GM23248 (cell line): ENCODE results near the gene TRAF7. TPM values are rescaled to one million over a fixed set of nuclear protein-coding genes. Genes with fewer than 3 reads are reported as not detected.

Experiments
- DNase-seq: peaks from one replicate; pipeline ENCODE4 v3.0.0-alpha.2; 2015
- H2AFZ ChIP-seq: fragments of 200-600 bp; sonication (generic); 2 replicates; pipeline ENCODE4 v1.6.1; 2016; ENCODE audit warnings: antibody characterized with exemption
- H3F3A ChIP-seq: fragments of 200-600 bp; sonication (generic); 2 replicates; pipeline ENCODE4 v1.6.1; 2016; ENCODE audit warnings: mild to moderate bottlenecking, antibody characterized with exemption, mixed run types; ENCODE audit not compliant: insufficient read depth
- H3K27ac ChIP-seq: fragments of 200-600 bp; sonication (generic); 2 replicates; pipeline ENCODE4 v1.5.1; 2016; ENCODE audit warnings: mild to moderate bottlenecking
- H3K27me3 ChIP-seq: fragments of 200-600 bp; sonication (generic); replicated peaks from 2 replicates; pipeline ENCODE4 v1.6.1; 2016; ENCODE audit warnings: mild to moderate bottlenecking; ENCODE audit not compliant: insufficient read depth
- H3K36me3 ChIP-seq: fragments of 200-600 bp; sonication (generic); 2 replicates; pipeline ENCODE4 v1.6.1; 2016; ENCODE audit warnings: low read depth, mild to moderate bottlenecking
- H3K4me1 ChIP-seq: fragments of 200-600 bp; sonication (generic); 2 replicates; pipeline ENCODE4 v1.6.1; 2016; ENCODE audit warnings: mild to moderate bottlenecking; ENCODE audit not compliant: insufficient read depth
- H3K4me2 ChIP-seq: fragments of 200-600 bp; sonication (generic); one replicate; pipeline ENCODE4 v1.6.1; 2016; ENCODE audit warnings: mild to moderate bottlenecking; ENCODE audit not compliant: unreplicated experiment
- H3K4me3 ChIP-seq: fragments of 200-600 bp; sonication (generic); 2 replicates; pipeline ENCODE4 v1.5.1; 2016; ENCODE audit warnings: mild to moderate bottlenecking
- H3K79me2 ChIP-seq: fragments of 200-600 bp; sonication (generic); 2 replicates; pipeline ENCODE4 v1.6.1; 2016; ENCODE audit warnings: mild to moderate bottlenecking; ENCODE audit not compliant: insufficient read depth
- H3K9ac ChIP-seq: fragments of 200-600 bp; sonication (generic); 2 replicates; pipeline ENCODE4 v1.6.1; 2016; ENCODE audit warnings: mild to moderate bottlenecking
- H3K9me2 ChIP-seq: fragments of 200-600 bp; sonication (generic); 2 replicates; pipeline ENCODE4 v1.6.1; 2016; ENCODE audit warnings: mixed run types, mild to moderate bottlenecking, moderate library complexity; ENCODE audit not compliant: insufficient read depth
- H3K9me3 ChIP-seq: fragments of 200-600 bp; sonication (generic); one replicate; pipeline ENCODE4 v1.6.1; 2017; ENCODE audit warnings: low read depth
- H4K20me1 ChIP-seq: fragments of 200-600 bp; sonication (generic); 2 replicates; pipeline ENCODE4 v1.6.0; 2016; ENCODE audit not compliant: insufficient read depth
- EZH2 ChIP-seq: fragments of 200-600 bp; sonication (generic); IDR thresholded peaks from 2 replicates; pipeline ENCODE4 v1.6.1; 2018; ENCODE audit warnings: antibody characterized with exemption, mild to moderate bottlenecking; ENCODE audit not compliant: insufficient read depth, poor library complexity, severe bottlenecking
- EZH2phosphoT487 ChIP-seq: fragments of 200-600 bp; sonication (generic); IDR thresholded peaks from 2 replicates; pipeline ENCODE4 v1.6.1; 2018; ENCODE audit warnings: antibody characterized with exemption, moderate library complexity, mild to moderate bottlenecking, low read depth; ENCODE audit not compliant: insufficient read depth
- WGBS, 2 experiments: methylation state at CpG; one replicate each; pipeline ENCODE4 v1.1.6; 2015 to 2017; ENCODE audit warnings: low lambda C conversion rate in 2 of 2, low coverage in 1 of 2; ENCODE audit errors: missing lambda C conversion rate in 2 of 2; 5-methylcytosine and 5-hydroxymethylcytosine counted together
- in situ Hi-C: fragments of 300-500 bp; cut with MboI; formaldehyde crosslinking; loops from 2 replicates; pipeline ENCODE4 v1.15.0; 2020
- polyA plus RNA-seq: library from polyadenylated mRNA; unstranded; fragments of >200 nt; fragmentation: Nextera tagmentation; extraction: Ambion mirVana; gene quantifications from 2 replicates; pipeline ENCODE4 v1.2.1, GENCODE V29; 2016
- total RNA-seq: library from RNA; depleted of rRNA; stranded (reverse); fragments of >200 nt; shearing (Covaris generic); gene quantifications from 2 replicates; pipeline ENCODE4 v1.2.3, GENCODE V29; 2014

TRAF7 gene
- total and polyA plus RNA-seq, 2 experiments from 2014 or later = 29.3 to 72.7 TPM

DNA sequence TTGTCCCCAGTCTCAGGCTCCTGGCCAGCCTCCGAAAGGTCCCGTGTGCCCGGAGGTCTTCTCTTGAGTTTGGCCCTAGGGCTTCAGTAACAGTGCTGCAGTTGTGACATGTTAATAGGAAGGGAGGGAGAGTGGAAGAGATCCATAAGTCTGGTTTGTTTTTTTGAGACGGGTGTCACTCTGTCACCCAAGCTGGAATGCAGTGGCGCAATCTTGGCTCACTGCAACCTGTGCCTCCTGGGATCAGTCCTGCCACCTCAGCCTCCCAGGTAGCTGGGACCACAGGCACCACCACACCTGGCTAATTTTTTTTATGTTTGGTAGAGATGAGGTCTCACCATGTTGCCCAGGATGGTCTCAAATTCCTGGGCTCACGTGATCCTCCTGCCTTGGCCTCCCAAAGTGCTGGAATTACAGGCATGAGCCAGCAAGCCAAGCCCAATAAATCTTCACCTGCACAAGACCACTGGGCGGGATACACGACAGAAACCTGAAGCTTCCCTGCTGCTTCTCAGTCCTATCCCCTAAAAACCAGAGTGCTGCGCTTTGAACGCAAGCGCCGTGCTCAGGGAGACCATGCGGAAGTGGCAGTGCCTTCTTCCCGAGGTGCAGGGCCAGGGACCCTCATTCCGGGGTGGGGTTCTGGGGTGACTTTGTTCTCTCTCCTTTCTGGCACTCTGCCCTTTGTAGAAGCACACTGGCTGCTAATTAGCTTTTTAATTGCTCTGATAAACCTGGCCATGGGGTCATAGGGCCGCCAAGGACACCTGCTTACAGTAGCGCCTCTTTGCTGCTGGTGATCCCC, 10.9 kb downstream of the TRAF7 start:
- no peaks in the 10 kb centered on the region for H4K20me1 ChIP-seq
- H3K4me1 ChIP-seq = peaks cover 5% of the 10 kb centered on the region
- H3K9me3 ChIP-seq = no peaks in the 10 kb centered on the region
- peaks cover 58% of the 10 kb centered on the region for H3K79me2 ChIP-seq
- no peaks in the 10 kb centered on the region; the same call in 1 of the 2 replicates for H3K36me3 ChIP-seq
- H3F3A ChIP-seq = no peaks in the 10 kb centered on the region
- H3K4me3 ChIP-seq = no peak overlapping the region
- H2AFZ ChIP-seq = no peak overlapping the region
- no peak overlapping the region for H3K4me2 ChIP-seq
- in situ Hi-C loops = no loop called here
- H3K27me3 ChIP-seq = no peaks in the 10 kb centered on the region
- DNase-seq = no peak
- no peak overlapping the region for H3K9ac ChIP-seq
- WGBS, 2 experiments = 82 to 88% methylated on average over 17 of the region's 17 CpGs
- TF ChIP-seq EZH2phosphoT487 (no peak), EZH2 (no peak)
- no peak overlapping the region for H3K27ac ChIP-seq
- H3K9me2 ChIP-seq = no peaks in the 10 kb centered on the region

DNA sequence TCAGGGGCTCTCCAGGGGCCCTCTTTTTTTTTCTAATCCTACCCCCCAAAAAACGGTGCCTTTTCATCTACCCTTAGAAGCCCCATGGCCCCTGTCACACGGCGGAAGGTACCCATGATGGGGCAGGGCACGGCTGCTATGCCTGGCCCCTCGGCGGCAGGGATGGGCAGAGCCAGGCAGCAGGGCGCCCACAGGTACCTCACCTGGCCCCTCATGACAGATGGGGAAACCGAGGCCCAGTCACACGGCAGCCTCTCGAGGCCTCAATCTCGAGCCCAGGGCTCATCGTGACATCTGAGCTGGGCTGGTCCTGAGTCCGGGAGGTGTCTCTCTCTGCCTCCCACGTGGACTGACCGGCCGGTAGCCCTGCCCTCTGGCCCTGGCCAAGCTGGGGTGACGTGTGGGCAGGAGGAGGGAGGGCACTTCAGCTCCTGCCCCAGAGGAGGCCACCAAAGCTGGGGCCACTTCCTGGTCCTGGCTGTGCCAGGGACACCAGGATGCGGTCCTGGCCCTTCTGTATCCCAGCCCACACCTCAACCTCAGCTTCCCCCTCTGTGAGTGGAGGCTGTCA, 11.6 kb downstream of the TRAF7 start:
- no peak for DNase-seq
- Histone ChIP-seq H3K27me3 (no peaks in the 10 kb centered on the region), H3K36me3 (no peaks in the 10 kb centered on the region; the same call in 1 of the 2 replicates), H3K79me2 (peaks cover 52% of the 10 kb centered on the region), H3K9ac (no peak overlapping the region), H2AFZ (no peak overlapping the region), H3K4me3 (no peak overlapping the region), H3K9me3 (no peaks in the 10 kb centered on the region), H3F3A (no peaks in the 10 kb centered on the region), H3K9me2 (no peaks in the 10 kb centered on the region), H3K27ac (no peak overlapping the region), H3K4me1 (no peaks in the 10 kb centered on the region), H3K4me2 (no peak overlapping the region), H4K20me1 (no peaks in the 10 kb centered on the region)
- TF ChIP-seq EZH2 = no peak
- TF ChIP-seq EZH2phosphoT487 = no peak
- in situ Hi-C loops = no loop called here
- WGBS, 2 experiments = 91 to 94% methylated on average over 18 of the region's 18 CpGs

DNA sequence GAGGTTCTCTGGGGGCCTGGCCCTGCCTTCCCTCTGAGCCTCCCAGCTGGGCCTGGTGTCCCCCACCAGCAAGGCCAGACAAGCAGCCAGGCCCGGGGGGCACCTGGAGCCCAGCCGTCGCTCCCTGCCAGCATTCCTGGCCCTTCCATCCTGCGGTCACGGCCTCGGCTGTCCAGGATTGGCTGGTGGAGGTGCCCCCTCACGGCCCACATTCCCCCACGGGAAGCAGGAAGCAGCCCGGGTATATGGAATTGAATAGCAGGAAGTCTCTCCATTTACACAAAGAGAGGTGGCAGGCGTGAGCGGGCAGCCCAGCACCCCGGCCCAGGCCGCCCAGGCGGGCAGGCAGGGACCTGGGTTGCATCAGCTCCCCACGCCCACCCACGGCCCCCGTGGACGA, 14.5 kb downstream of the TRAF7 start:
- 83 to 87% methylated on average over 18 of the region's 18 CpGs for WGBS, 2 experiments
- no peaks in the 10 kb centered on the region for H4K20me1 ChIP-seq
- H3K27me3 ChIP-seq = no peaks in the 10 kb centered on the region
- DNase-seq = no peak
- H3K9me3 ChIP-seq = no peaks in the 10 kb centered on the region
- in situ Hi-C loops = no loop called here
- H3K36me3 ChIP-seq = no peaks in the 10 kb centered on the region; the same call in 1 of the 2 replicates
- no peaks in the 10 kb centered on the region for H3F3A ChIP-seq
- H3K27ac ChIP-seq = no peak overlapping the region
- H3K9ac ChIP-seq = no peak overlapping the region
- H2AFZ ChIP-seq = no peak overlapping the region
- H3K79me2 ChIP-seq = peaks cover 25% of the 10 kb centered on the region
- TF ChIP-seq EZH2 = no peak
- TF ChIP-seq EZH2phosphoT487 = no peak
- H3K4me1 ChIP-seq = no peaks in the 10 kb centered on the region
- no peak overlapping the region for H3K4me3 ChIP-seq
- H3K4me2 ChIP-seq = no peak overlapping the region
- no peaks in the 10 kb centered on the region for H3K9me2 ChIP-seq

DNA sequence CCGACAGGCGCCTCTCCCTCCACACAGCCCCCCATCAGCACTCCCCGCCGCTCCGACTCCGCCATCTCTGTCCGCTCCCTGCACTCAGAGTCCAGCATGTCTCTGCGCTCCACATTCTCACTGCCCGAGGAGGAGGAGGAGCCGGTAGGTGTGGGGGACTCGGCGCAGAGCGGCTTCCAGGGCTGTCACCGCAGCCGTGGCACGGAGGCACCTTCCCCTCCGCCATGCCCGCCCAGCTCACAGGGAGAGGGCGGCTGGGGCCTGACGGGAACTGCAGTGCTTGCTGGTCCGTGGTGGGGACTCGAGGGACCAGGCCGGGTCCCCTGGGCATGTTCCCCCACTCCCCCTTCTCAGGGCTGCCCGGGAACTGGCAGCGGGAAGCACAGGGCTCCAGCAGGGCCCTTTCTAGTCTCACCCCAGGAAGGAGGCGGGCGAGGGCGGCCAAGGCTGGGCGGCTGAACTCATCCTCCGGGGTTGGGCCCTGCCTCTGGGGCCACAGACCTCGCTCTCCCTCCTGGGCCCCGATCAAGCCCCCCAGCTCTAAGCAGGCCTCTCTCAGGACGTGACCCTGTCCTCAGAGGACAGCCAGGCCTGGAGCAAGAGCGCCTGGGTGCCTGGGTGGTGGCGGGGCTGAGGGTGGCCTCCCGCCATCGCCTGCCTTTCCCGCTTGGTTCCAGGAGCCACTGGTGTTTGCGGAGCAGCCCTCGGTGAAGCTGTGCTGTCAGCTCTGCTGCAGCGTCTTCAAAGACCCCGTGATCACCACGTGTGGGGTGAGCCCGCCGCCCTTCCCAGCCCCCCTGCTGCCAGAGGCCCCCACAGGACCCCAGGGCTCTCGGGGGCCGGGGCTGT, 15.2 kb downstream of the TRAF7 start:
- H3K27me3 ChIP-seq = no peaks in the 10 kb centered on the region
- no peaks in the 10 kb centered on the region for H3K9me3 ChIP-seq
- no peaks in the 10 kb centered on the region; the same call in 1 of the 2 replicates for H3K36me3 ChIP-seq
- H4K20me1 ChIP-seq = no peaks in the 10 kb centered on the region
- no peaks in the 10 kb centered on the region for H3K9me2 ChIP-seq
- 94 to 97% methylated on average over 35 to 47 of the region's 47 CpGs for WGBS, 2 experiments
- H3K9ac ChIP-seq = no peak overlapping the region
- H3K4me3 ChIP-seq = no peak overlapping the region
- H3K79me2 ChIP-seq = peaks cover 18% of the 10 kb centered on the region
- no peak overlapping the region for H2AFZ ChIP-seq
- H3K27ac ChIP-seq = no peak overlapping the region
- no peak overlapping the region for H3K4me2 ChIP-seq
- TF ChIP-seq EZH2phosphoT487 (no peak), EZH2 (no peak)
- H3K4me1 ChIP-seq = no peaks in the 10 kb centered on the region
- no peaks in the 10 kb centered on the region for H3F3A ChIP-seq
- in situ Hi-C loops = no loop called here
- no peak for DNase-seq
